Anterior cingulate cortex (tissue), 58 donors: ENCODE results near the gene IL17RD.

Source experiments
- DNase-seq, 58 donors: peaks; one replicate each; lab custom pipeline; 2025; lab: John Stamatoyannopoulos, UW

Gene IL17RD

DNA sequence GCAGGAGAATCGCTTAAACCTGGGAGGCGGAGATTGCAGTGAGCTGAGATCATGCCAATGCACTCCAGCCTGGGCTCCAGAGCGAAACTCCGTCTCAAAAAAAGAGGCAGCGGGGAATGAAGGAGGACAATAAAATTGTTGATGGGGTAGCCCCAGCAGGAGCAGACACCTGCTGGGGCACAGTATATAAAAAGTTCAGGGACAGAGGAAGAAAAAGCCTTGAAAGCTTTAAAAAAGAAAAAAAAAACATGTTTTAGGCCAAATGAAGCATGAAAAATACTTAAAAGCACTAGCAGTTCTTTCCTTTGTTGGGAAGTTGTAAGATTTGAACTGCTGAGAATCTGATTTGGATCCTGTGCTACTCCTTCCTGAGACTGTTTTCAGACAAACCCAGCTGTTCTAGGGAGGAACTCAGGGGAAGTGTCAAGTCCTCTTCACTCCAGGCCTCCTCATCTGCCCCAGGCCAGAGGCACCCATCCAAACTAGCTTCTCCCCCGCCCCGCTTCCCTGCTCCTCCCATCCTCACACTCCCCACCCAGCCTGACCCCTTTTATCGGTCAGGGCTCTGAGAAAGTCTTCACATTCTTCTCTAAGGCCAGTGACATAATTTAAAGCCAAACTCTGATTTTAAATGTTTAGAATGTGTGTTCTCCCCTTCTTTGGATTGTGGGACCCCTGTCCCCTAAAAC, 4.9 kb downstream of the IL17RD start:
- DNase-seq = no peak

GRCh38 chr3:57158813-57159738, 6.1 kb downstream of the IL17RD start:
- no peak for DNase-seq

DNA sequence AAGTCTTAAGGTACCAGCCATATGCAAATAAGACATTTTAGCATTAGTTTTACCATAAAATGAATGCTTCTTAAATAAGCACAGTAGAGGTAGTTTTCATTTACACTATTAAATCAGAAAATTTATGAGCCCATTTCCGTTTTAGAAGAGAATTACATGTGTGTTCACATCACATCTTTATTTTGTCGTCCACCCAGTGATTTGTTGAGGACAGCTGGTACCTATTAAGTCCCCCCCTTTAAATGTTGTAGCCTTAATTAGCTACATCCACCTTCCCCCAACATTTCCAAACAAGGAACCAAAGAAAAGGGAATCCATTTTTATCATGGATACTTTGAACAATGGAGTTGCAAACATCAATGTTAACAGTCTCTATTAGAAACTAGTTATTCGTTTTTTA, 6.8 kb downstream of the IL17RD start:
- no peak for DNase-seq

- DNase-seq = no peak
Observed at GRCh38 chr3:57157545-57157944, 7.6 kb downstream of the IL17RD start.

DNA sequence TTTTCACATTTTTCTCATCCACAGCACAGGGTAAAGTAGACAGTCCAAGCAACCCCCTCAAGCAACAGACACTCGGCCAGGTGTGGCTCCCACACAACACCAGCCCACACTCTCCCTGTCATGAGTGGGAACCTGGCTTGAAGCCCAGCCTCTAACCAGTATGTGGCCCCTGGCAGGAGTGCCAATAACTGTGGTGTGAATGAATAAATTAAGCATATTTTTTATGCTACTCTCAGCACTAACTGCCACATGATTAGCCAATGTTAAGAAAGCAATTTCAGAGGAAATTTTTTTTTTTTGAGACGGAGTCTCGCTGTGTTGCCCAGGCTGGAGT, 9.9 kb downstream of the IL17RD start:
- DNase-seq = peak in 11 of 58 donors; percentile 3 to 55 (median 28)

DNA sequence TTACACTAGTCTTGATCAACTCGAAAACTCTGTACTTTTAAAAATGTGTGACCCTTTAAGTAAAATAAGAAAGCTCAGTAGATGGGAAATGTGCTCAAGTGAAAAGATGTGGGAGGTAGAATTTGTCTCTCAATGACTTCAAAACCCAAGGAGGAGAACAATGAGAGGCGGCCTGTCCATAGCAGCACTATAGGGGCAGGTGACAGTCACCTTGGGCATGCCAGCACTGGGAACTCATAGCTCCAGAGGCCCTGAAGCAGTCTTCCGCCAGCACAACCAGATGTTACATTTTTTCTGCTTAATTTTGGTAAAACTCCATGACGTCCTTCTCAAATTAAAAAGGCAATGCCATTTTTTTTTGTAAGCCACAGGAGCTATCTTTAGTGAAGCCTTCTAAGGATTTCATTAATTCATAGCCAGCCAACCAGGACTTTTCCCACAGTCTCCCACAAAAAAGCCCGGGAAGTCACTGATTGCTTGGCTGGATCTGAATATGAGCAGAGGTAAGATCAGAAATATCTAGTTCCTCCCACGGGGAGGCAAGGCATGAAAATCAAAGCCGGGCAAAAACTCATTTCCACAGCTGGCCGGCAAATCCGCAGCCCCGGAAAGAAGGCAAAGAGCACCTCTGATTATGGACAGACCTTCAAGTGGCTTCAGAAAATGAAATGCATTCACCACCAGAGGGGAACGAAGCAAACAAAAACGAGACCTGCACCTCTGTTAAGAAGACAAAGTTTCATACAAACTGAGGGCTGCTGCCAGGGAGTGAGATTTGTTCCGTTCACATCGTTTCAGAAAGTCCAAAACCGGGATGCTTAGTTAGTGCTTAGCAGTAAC, 10.5 kb downstream of the IL17RD start:
- DNase-seq = peak in 1 of 58 donors; percentile 49

GRCh38 chr3:57152151-57153143, 12.7 kb downstream of the IL17RD start:
- peak in 18 of 58 donors; percentile 3 to 39 (median 21) for DNase-seq

- DNase-seq = no peak
Observed at GRCh38 chr3:57151749-57152148, 13.4 kb downstream of the IL17RD start.

DNA sequence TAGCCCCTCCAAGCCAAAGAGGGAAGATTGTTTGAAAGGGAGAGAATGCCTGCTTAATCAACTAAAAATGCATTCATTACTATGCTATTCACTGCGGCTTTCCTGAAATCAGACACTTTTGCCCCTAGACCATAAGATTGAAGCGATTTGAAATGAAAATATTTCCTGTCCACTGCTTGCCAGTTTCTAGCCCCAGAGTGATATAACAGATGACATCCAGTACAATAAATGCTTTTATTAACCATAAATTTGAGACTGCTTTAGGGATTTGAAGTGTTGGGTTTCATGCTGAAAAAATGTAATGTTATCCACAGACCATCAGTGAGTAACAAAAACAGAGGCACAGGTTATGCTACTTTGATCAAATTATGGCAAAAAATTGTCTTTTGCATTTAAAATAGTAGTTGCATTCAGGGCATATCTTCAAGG, 14.1 kb downstream of the IL17RD start:
- DNase-seq = no peak

DNA sequence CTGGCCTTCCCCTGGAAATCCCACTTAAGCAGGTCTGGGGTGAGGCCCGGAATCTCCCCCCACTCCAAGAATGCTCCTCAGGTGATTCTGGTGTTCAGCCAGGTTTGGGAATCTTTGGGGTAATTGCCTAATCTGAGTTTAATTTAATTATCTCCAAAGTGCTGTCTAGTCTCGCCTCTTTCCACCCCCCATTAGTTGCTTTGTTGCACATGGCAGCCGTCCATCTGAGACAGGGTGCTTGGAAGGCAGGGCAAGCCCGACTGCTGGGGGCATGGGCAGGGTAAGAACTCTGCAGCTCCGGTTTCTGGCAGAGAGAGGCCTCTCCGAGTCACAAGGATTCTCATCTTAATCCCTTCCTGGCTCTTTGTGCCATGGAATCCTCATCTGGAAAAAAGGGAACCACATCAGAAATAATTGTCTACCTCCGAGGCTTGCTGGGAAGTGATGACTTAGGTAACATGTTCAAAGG, 15.0 kb downstream of the IL17RD start:
- DNase-seq = peak in 1 of 58 donors; percentile 17

- no peak for DNase-seq
Observed at GRCh38 chr3:57147071-57147470, 18.1 kb downstream of the IL17RD start.

- DNase-seq = no peak
Observed at GRCh38 chr3:57145852-57146251, 19.3 kb downstream of the IL17RD start.

DNA sequence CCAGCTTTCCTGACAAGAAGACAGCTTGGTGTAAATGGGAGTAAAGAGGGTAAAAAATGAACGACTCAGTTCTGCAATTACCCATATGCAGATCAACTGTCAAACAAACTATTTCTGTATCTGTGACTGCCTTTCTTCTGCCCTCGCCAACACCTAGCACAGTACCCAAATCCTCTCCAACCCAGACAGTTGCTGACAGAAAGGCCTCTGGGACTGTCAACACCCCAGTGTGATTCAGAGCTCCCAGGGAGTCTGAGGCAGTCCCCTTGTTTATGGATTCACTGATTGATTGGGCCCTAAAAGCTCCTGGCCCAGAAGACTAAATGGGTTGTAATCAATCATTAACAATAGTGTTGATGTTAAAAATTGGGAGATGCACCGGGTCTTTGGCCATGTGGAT, 20.2 kb downstream of the IL17RD start:
- DNase-seq = no peak

DNA sequence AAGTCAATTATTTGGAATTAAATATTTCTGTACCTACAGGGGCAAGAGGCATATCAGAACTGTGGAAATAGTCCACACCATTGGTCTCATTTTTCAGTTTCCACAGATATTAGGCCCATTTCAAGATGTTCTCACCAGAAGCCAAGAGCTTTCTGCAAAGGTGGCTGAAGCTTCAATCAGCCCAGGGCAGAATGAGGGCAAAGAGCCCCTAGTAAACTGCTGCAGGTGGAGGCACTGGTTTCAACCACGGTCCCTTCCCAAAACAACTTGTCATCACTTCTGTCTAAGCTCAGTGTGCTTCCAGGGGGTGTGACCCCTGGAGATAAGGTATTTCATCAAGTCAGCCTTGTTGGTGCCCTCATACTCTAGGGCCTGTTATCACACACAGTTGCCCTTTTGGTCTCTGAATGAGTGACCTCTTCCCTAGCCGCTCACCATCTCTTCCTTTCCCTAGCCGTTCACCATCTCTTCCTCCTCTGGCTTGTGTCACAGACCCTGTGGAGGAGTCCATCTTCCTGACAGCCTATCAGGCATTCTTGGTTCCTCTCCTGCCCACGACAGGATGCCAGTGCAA, 21.2 kb downstream of the IL17RD start:
- DNase-seq = no peak

GRCh38 chr3:57142411-57142723, 22.8 kb downstream of the IL17RD start:
- no peak for DNase-seq

DNA sequence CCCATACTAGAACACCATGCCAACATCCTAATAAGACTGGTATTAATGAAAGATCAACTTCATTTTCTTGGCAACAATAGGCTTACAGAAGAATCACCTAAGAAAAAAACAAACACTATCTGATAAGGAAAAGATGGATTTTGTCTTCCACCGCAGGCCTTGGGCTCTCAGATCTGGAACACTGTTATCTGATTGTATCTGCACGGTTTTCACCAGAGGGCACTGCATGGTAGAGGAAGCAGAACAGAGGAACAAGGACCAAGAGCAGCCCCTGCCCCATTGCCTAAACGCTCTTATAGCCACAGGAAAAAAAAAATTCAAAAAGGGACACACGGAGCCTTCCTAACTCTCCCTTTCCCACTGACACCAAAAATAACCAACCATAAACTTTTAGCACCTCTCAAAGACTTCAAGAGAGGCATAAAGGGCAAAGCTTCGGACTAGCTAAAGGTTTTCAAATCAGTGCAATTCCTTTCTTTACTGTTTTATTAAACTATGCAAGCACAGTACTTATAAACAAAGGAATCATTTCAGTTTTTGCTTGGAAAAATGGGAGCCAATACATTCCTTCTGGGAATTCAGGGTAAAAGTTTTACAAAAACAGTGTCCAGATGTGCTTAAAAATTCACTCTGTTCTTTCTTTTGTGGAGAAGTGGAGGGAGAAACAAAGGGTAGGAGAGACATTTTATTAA, 23.3 kb downstream of the IL17RD start:
- DNase-seq = no peak

DNA sequence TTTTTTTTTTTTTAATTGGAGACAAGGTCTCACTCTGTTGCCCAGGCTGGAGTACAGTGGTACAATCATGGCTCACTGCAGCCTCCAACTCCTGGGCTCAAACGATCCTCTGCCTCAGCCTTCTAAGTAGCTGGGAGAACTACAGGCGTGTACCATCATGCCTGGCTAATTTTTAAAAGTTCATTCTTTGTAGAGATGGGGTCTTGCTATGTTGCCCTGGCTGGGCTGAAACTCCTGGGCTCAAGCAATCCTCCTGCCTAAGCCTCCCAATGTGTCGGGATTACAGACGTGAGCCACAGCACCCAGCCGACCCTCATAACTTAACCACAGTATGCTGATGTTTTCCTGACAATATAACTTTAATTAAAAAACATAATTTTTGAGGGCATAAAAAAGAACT, 24.3 kb downstream of the IL17RD start:
- no peak for DNase-seq

DNA sequence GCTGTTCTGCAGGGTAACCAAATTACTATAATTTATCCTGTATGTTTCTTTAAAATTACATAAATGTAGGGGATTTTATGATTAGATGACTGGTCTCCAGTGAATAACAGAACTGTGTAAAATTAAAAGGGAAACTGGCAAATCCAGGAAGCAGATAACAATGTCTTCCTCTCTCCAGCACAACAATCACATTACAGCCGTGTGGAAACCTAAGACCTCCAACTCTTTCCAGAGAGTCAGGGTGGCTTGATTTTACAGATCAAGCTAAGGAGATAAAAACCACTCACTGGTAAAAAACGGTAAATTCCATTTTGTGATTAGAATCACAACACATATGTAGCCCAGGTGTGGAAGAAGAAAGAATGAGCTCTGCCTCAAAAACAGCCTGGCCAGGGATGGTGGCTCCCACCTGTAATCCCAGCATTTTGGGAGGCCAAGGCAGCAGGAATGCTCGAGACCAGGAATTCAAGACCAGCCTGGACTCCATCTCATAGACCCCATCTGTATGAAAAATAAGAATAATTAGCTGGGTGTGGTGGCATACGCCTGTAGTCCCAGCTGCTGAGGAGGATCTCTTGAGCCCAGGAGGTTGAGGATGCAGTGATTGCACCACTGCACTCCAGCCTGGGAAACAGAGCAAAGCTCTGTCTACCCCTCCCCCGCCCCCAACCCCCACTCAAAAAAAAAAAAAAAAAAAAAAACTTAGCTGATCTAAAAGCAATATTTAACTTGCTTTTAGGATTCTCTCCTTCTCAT, 29.0 kb downstream of the IL17RD start:
- no peak for DNase-seq
